Gastrocnemius medialis (tissue), 4 donors: ENCODE data around the gene CPXM1. TPM values are rescaled to one million over a fixed set of nuclear protein-coding genes. Genes with fewer than 3 reads are reported as not detected.

Experiments
- ATAC-seq, 2 donors: fragments of 150-250 bp; one replicate each; pipeline ENCODE4 v1.9.1; 2016
- DNase-seq, 2 donors: peaks; one replicate each; pipeline ENCODE4 v3.0.0-alpha.2; 2019
- H3K27ac ChIP-seq, 4 donors: fragments of 200-600 bp; sonication (generic); 1 replicate in 1 of 4; 2 replicates in 3 of 4; pipeline ENCODE4 v1.5.1; 2016 to 2018; ENCODE audit warnings: mild to moderate bottlenecking in 2 of 4, moderate library complexity in 1 of 4
- H3K27me3 ChIP-seq, 3 donors: fragments of 200-600 bp; sonication (generic) in 2 of 3; 1 replicate in 1 of 3; 2 replicates in 2 of 3; pipeline versions ENCODE4 v1.5.1 to v1.6.0; 2016 to 2019; ENCODE audit warnings: mild to moderate bottlenecking in 1 of 3, moderate library complexity in 1 of 3
- H3K36me3 ChIP-seq, 2 donors: fragments of 200-600 bp; sonication (generic) in 1 of 2; one replicate each; pipeline ENCODE4 v1.5.1; 2017 to 2018
- H3K4me1 ChIP-seq, 2 donors: fragments of 200-600 bp; sonication (generic) in 1 of 2; one replicate each; pipeline ENCODE4 v1.5.1; 2016 to 2017; ENCODE audit warnings: mild to moderate bottlenecking in 2 of 2
- H3K4me3 ChIP-seq, 4 donors: fragments of 200-600 bp; sonication (generic) in 3 of 4; 1 replicate in 1 of 4; 2 replicates in 3 of 4; pipeline ENCODE4 v1.5.1; 2016 to 2019; ENCODE audit warnings: mild to moderate bottlenecking in 2 of 4
- H3K9me3 ChIP-seq, 3 donors: fragments of 200-600 bp; sonication (generic) in 2 of 3; 1 replicate in 1 of 3; 2 replicates in 2 of 3; pipeline ENCODE4 v1.5.1; 2016 to 2019
- CTCF ChIP-seq, 5 experiments: fragments of 450-650 bp in 3 of 5; fragments of 200-600 bp in 2 of 5; sonication (generic) in 2 of 5; IDR thresholded peaks in 4 of 5; conservative IDR thresholded peaks in 1 of 5; 1 replicate in 4 of 5; 2 replicates in 1 of 5; pipeline ENCODE4 v1.5.1; 2016 to 2019; ENCODE audit warnings: antibody characterized with exemption in 5 of 5, mild to moderate bottlenecking in 3 of 5, moderate library complexity in 3 of 5
- POLR2A ChIP-seq, 2 donors: fragments of 450-650 bp; IDR thresholded peaks; one replicate each; pipeline ENCODE4 v1.6.1; 2017; ENCODE audit warnings: antibody characterized with exemption in 2 of 2, mild to moderate bottlenecking in 2 of 2, moderate library complexity in 2 of 2
- in situ Hi-C, 4 donors: fragments of 200-750 bp; cut with MboI; loops; one replicate each; pipeline versions ENCODE4 v1.15.0 to v1.8.0; 2017; ENCODE audit warnings: low sequenced_read_pairs in 4 of 4
- intact Hi-C: fragments of 100-400 bp; cut with DNase I; formaldehyde crosslinking; loops from one replicate; pipeline ENCODE4 v1.15.1; 2023; ENCODE audit warnings: low total_unique reads
- total RNA-seq, 4 donors: library from RNA; depleted of rRNA; stranded (reverse); fragments of >200 nt; gene quantifications; one replicate each; pipeline versions ENCODE4 v1.1.0 to v1.2.3, GENCODE V29; 2016

Gene CPXM1
- total RNA-seq, 4 donors from 2014 or later = 0.46 to 1.6 (median 0.81) TPM; not detected in 1

GRCh38 chr20:2746636-2747265 is 53.7 kb downstream of the CPXM1 start:
- TF ChIP-seq POLR2A (IDR thresholded peaks at IDR 0.05) (no peak), CTCF (IDR thresholded peaks at IDR 0.05 in 4 of 5, conservative IDR thresholded peaks at IDR 0.05 in 1 of 5) (no peak)
- Histone ChIP-seq H3K4me3 (no peak overlapping the region), H3K27me3 (peaks cover 27 to 38% (median 32%) of the 10 kb centered on the region in 3 donors), H3K27ac (no peak overlapping the region), H3K36me3 (no peaks in the 10 kb centered on the region), H3K9me3 (no peaks in the 10 kb centered on the region), H3K4me1 (peaks cover 7% of the 10 kb centered on the region in 2 donors)
- no peak for DNase-seq
- in situ Hi-C loops (no loop called here), intact Hi-C loops (no loop called here)
- no peak for ATAC-seq

GRCh38 chr20:2745936-2746635 is 54.3 kb downstream of the CPXM1 start:
- no peaks in the 10 kb centered on the region for H3K9me3 ChIP-seq
- no peak overlapping the region for H3K27ac ChIP-seq
- TF ChIP-seq CTCF (IDR thresholded peaks at IDR 0.05 in 4 of 5, conservative IDR thresholded peaks at IDR 0.05 in 1 of 5) (no peak), POLR2A (IDR thresholded peaks at IDR 0.05) (no peak)
- in situ Hi-C loops (no loop called here), intact Hi-C loops (no loop called here)
- H3K4me1 ChIP-seq = peaks cover 3 to 5% of the 10 kb centered on the region in 2 donors
- ATAC-seq (no peak), DNase-seq (no peak)
- no peak overlapping the region for H3K4me3 ChIP-seq
- H3K36me3 ChIP-seq = no peaks in the 10 kb centered on the region
- H3K27me3 ChIP-seq = peaks cover 23 to 33% (median 25%) of the 10 kb centered on the region in 3 donors

- Histone ChIP-seq H3K27ac (no peak overlapping the region), H3K4me1 (no peaks in the 10 kb centered on the region), H3K9me3 (no peaks in the 10 kb centered on the region), H3K4me3 (no peak overlapping the region), H3K27me3 (peaks cover 16 to 26% (median 17%) of the 10 kb centered on the region in 3 donors), H3K36me3 (no peaks in the 10 kb centered on the region)
- intact Hi-C loops (no loop called here), in situ Hi-C loops (no loop called here)
- ATAC-seq = no peak
- DNase-seq = no peak
- no peak for TF ChIP-seq CTCF (IDR thresholded peaks at IDR 0.05 in 4 of 5, conservative IDR thresholded peaks at IDR 0.05 in 1 of 5)
- TF ChIP-seq POLR2A (IDR thresholded peaks at IDR 0.05) = no peak
These were observed 55.1 kb downstream of the CPXM1 start for GRCh38 chr20:2745060-2745910.

Other genes with a start within 250 kb of the CPXM1 start
- 10 to 100 TPM; 40.7 to 71.0 (median 54.9) TPM for gene NOP56, start 148.0 kb downstream of the CPXM1 start, total RNA-seq
- 100 to 1,000 TPM in 3 of 4 donors, 10 to 100 TPM in 1; 95.5 to 176 (median 136) TPM for gene IDH3B, start 136.4 kb downstream of the CPXM1 start, total RNA-seq
- gene EBF4, start 107.8 kb downstream of the CPXM1 start, total RNA-seq = 1 to 10 TPM in 2 of 4 donors, under 1 TPM in 1, not detected in 1; 0.36 to 1.5 (median 1.1) TPM
- not detected for gene C20orf141, start 14.4 kb upstream of the CPXM1 start, total RNA-seq
- not detected for gene TMEM239, start 15.7 kb upstream of the CPXM1 start, total RNA-seq
- gene PCED1A, start 40.0 kb upstream of the CPXM1 start, total RNA-seq = 1 to 10 TPM; 2.6 to 9.3 (median 5.7) TPM
- gene VPS16, start 40.1 kb upstream of the CPXM1 start, total RNA-seq = 10 to 100 TPM; 17.3 to 26.4 (median 21.6) TPM
- 10 to 100 TPM; 18.9 to 32.5 (median 27.3) TPM for gene PTPRA, start 72.9 kb upstream of the CPXM1 start, total RNA-seq
- not detected for gene GNRH2, start 243.0 kb upstream of the CPXM1 start, total RNA-seq
- gene MRPS26, start 245.4 kb upstream of the CPXM1 start, total RNA-seq = 10 to 100 TPM; 58.7 to 69.8 (median 62.8) TPM